GM19043 (cell line): ENCODE data around the gene TPRKB.
"Not testable (repeated sequence)": the region's sequence is repeated elsewhere in the genome, so short reads cannot be mapped to it uniquely, and the experiment has no call there.

Experiments
- ATAC-seq: cut with Tn5 transposase; IDR thresholded peaks from one replicate; pipeline ENCODE4 v1.9.1; 2021; ENCODE audit warnings: low read depth; ENCODE audit not compliant: unreplicated experiment

TPRKB gene

GRCh38 chr2:73736855-73737779 is at the start of gene TPRKB:
TPRKB (minus strand) TSS chr2:73737345; CDS start chr2:73734569, 2,776 bp downstream.
- peak; percentile 98 for ATAC-seq

GRCh38 chr2:73783883-73784282 is 46.7 kb upstream of the TPRKB start, which contains the start of gene C2orf78:
C2orf78 (plus strand) TSS chr2:73784183; CDS start chr2:73784310, 127 bp downstream.
- ATAC-seq: not testable (repeated sequence)

GRCh38 chr2:73783402-73783801 is 46.3 kb upstream of the TPRKB start:
- ATAC-seq: not testable (repeated sequence)

GRCh38 chr2:73780237-73780582 is 43.1 kb upstream of the TPRKB start:
- ATAC-seq: no peak

DNA sequence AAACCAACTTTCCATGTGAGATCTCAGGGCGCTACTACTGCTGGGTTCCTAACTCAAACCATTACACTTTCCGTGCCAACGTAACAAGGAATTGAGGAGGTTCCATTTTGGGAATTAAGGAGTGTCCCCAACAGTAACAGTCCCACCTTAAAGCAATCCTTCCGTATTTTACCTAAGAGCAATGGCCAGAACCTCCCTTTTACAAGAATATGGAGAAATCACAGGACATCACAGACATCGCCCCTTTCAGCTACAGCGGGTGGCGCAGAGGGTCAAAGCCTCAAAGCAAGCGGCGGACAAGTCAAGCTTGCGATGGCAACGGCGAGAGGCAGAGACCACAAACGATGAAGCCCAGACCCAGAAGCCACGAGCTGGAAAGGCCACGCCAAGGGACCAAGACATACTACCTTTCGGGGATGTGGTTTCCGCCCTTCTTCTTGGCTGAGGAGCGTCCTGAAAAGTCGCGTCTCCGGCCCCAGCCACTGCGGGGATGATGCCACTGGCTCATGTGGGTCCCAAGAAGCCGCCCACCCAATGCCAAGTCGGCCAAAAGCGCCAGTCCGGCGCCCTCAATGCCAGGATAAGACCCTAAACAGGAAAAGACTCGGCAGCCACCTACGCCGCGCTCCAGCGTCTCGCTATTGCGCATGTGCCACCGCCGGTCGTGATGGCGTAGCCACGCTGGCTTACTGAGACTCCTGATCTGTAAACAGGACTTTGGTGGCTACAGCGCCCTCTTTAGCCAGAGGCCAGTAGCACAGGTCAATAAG is 42.5 kb upstream of the TPRKB start, which contains the start of gene DUSP11:
DUSP11 (minus strand) TSS at position 637 of the 770 bp plus-strand sequence; CDS start at position 508, 129 bp downstream.
- peak; percentile 98 for ATAC-seq

GRCh38 chr2:73778867-73779466 is 41.8 kb upstream of the TPRKB start:
- not testable (repeated sequence) for ATAC-seq

- ATAC-seq: no peak
Measured at GRCh38 chr2:73776869-73777519, 39.8 kb upstream of the TPRKB start.

DNA sequence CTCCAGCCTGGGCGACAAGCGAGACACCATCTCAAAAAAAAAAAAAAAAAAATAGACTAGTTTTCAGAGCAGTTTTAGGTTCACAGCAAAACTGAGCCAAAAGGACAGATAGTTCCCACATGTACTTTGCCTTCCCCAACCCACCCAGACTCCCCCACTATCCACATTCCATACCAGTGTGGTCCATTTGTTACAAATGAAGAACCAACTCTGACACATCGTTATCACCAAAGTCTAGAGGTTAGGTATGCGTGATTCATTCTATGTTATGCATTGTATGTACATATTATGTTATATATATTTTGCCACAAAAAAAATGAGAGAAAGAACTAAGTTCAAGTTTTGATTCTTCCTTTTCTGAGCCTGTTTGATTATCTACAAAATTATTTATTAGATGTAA is 39.2 kb upstream of the TPRKB start:
- no peak for ATAC-seq

DNA sequence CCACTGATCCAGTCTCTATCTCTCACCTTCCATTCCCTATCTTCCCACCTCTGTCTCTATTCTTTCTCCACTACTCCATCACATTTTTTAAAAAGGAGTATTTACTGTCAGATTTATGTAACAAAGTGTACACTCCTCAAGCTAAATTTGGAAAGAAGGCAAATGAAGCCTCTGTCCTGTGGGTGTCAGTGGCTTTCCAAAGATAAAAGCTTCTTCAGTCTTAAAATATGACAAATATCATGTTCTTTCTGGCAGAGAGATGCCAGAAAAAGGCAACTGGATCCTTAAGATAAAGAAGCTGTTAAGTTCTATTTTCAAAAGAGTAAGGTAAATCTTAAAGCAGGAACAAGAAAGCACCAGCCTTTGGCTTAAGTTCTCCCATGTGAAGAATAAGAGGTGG is 35.7 kb upstream of the TPRKB start:
- ATAC-seq: no peak

- ATAC-seq: no peak
Measured at GRCh38 chr2:73770725-73771124, 33.6 kb upstream of the TPRKB start.

GRCh38 chr2:73766994-73767393 is 29.8 kb upstream of the TPRKB start:
- no peak for ATAC-seq

DNA sequence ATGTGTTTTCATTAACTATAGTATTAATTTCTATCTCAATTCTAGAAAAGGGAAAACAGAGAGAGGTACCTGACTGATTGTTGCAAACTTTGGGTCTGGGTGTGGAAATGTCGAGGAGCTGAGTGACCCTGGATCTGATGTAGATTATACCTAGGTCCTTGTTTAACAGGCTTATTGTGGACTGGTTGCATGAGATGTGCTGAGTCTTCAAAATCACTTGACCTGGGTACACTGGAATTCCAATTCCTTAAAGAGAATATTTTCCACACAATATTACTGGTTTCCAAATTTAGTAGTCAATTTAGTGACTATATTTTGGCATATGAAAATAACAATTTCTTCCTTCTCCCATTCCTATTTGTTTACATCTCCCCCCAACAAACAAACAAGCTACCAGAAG is 29.2 kb upstream of the TPRKB start:
- no peak for ATAC-seq

DNA sequence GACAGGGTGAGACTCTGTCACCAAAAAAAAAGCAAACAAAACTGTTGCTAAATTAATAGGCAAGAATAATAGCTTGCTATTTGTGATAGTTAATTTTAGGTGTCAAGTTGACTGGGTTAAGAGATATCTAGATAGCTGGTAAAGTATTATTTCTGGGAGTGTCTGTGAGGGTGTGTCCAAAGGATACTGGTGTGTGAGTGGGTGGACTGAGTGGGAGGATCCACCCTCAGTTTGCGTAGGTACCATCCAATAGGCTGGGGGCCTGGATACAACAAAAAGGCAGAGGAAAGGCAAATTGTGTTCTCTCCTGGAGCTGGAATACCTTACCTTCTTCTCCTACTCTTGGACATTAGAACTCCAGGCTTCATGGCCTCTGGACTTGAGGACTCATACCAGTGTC is 27.8 kb upstream of the TPRKB start:
- no peak for ATAC-seq

GRCh38 chr2:73762571-73762970 is 25.4 kb upstream of the TPRKB start:
- no peak for ATAC-seq

GRCh38 chr2:73759904-73760303 is 22.8 kb upstream of the TPRKB start:
- ATAC-seq: no peak

DNA sequence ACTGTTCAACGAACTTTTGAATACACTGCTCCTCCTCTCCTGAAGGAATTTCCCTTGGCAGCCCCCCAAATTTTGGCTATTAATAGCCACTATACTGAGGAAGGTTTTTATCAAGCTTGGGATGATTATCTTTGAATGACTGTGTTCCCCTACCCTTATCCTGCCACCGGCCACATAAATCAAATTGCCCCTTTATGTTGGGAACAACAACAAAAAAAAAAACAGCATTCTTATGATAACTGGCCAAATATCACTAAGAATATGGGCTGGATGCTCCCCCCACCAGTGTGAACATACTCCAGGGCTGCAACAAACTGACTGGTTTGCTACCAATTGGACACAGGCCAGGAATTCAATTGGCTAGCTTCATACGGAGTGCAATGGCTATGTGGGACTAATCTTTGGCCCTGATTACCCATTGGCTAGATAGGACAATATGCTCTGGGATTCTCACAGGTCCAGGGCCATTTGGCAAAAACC is 22.2 kb upstream of the TPRKB start:
- ATAC-seq: no peak

GRCh38 chr2:73754332-73754731 is 17.2 kb upstream of the TPRKB start:
- ATAC-seq: not testable (repeated sequence)

DNA sequence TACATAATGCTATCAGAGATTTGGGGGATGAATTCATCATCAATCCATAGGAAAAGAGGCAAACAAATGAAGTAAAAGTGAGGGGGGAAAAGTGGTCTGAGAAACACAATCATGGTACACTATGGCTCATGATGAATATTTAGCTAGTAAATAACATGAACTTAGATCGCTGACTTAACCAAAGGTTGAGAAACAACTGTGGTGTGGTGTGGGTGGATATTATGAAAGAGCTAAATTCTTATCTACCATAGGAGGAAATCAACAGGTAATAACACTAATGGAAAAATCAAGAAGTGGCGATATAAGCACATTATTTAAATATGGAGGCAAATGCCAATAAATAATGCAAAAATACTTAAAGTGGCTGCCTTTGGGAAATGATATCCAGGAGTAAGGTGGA is 12.2 kb upstream of the TPRKB start:
- no peak for ATAC-seq

DNA sequence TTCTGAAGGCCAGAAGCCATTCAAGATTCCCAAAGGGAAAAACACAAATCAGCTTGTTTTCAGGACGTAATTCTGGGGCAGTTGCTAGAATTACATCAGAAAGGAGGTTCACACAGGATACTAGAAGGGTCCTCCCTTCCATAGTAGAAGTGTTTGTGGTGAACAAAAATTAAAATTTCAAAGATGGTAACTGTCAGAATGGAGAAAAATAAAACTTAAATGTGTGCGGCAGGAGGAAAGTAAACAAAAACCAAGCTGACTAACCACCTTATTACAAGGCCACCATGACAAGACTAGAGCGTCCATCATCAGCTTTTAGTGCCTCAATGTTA is 9.7 kb upstream of the TPRKB start:
- ATAC-seq: no peak
